Suppressor macrophage treated with lipopolysaccharide for 1 hour (primary cell): ENCODE measurements around the gene AKR7A3.

Experiments
- DNase-seq, 3 donors: peaks; one replicate each; pipeline ENCODE4 v3.0.0-alpha.2; 2020 to 2022

The AKR7A3 gene

GRCh38 chr1:19288324-19289241 is at the start of gene AKR7A3:
AKR7A3 (minus strand) TSS chr1:19288770; CDS start chr1:19288709, 61 bp downstream.
- peak; percentile 70 to 87 (median 74) for DNase-seq

GRCh38 chr1:19338323-19338762 is 49.8 kb upstream of the AKR7A3 start:
- DNase-seq: no peak

GRCh38 chr1:19337289-19337688 is 48.7 kb upstream of the AKR7A3 start:
- DNase-seq: no peak

GRCh38 chr1:19336543-19336942 is 48.0 kb upstream of the AKR7A3 start:
- DNase-seq: peak in 2 of 3 donors; percentile 23 to 34

- DNase-seq: no peak
These were observed 45.2 kb upstream of the AKR7A3 start for GRCh38 chr1:19333587-19334354.

- DNase-seq: no peak
These were observed 44.3 kb upstream of the AKR7A3 start for GRCh38 chr1:19332832-19333231.

GRCh38 chr1:19331262-19331878 is 42.8 kb upstream of the AKR7A3 start:
- no peak for DNase-seq

GRCh38 chr1:19330449-19331135 is 42.0 kb upstream of the AKR7A3 start:
- DNase-seq: no peak

GRCh38 chr1:19329611-19330010 is 41.0 kb upstream of the AKR7A3 start:
- DNase-seq: no peak

GRCh38 chr1:19329188-19329587 is 40.6 kb upstream of the AKR7A3 start:
- DNase-seq: no peak

GRCh38 chr1:19328486-19328885 is 39.9 kb upstream of the AKR7A3 start:
- DNase-seq: no peak

- DNase-seq: no peak
These were observed 39.2 kb upstream of the AKR7A3 start for GRCh38 chr1:19327736-19328135.

GRCh38 chr1:19327301-19327700 is 38.7 kb upstream of the AKR7A3 start:
- no peak for DNase-seq

GRCh38 chr1:19326748-19327065 is 38.1 kb upstream of the AKR7A3 start:
- no peak for DNase-seq

- no peak for DNase-seq
These were observed 37.6 kb upstream of the AKR7A3 start for GRCh38 chr1:19325958-19326747.

- no peak for DNase-seq
These were observed 36.9 kb upstream of the AKR7A3 start for GRCh38 chr1:19325368-19325957.

- DNase-seq: no peak
These were observed 36.1 kb upstream of the AKR7A3 start for GRCh38 chr1:19324665-19324990.

GRCh38 chr1:19323987-19324664 is 35.6 kb upstream of the AKR7A3 start:
- DNase-seq: no peak

- peak; percentile 47 to 59 (median 52) for DNase-seq
These were observed 33.9 kb upstream of the AKR7A3 start for GRCh38 chr1:19322481-19322880.

- no peak for DNase-seq
These were observed 32.5 kb upstream of the AKR7A3 start for GRCh38 chr1:19321071-19321470.

GRCh38 chr1:19319196-19319595 is 30.6 kb upstream of the AKR7A3 start:
- no peak for DNase-seq
